ENCODE measurements around the gene ARHGAP32.

Gene ARHGAP32

DNA sequence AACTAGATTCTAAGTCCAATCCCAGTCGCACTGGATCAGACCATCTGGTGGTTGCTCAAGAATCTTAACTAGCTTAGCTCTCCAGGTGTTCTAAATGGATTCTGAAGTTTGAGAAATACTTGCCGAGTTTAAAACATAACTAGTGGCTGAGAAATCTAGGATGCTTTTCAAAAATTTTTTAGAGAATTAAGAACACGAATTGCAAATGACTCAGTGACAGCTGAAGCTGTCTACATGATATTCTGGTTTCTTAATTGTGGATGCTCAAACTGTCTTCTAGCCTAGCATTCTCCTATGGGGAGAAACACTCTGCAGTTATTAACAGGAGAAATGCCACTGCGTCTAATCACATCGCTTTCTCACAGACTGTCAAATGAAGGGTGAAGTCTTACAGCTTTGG lies 229.2 kb downstream of the ARHGAP32 start:
- DNase-seq (ENCODE audit: low read depth in 1 of 2, low spot score in 1 of 2) = no peak

DNA sequence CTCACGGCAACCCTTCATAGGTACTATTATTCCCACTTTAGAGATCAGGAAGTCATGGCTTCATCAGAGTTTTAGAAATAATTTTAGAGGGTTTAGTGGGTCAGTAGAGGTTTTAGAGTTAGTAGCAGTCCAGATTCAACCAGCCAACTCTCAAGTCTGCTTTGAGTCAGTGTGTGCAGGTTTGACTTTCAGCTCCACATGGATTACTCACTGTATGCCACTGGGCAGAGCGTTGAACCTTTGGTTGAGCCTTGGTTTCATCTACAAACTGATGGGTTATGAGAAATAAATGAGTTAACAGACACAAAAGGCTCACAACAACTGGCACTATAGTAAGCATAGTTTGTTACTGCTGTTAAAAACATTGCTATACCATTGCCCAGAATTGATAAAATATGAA lies 230.5 kb downstream of the ARHGAP32 start:
- DNase-seq (ENCODE audit: low read depth in 1 of 2, low spot score in 1 of 2) = no peak

DNA sequence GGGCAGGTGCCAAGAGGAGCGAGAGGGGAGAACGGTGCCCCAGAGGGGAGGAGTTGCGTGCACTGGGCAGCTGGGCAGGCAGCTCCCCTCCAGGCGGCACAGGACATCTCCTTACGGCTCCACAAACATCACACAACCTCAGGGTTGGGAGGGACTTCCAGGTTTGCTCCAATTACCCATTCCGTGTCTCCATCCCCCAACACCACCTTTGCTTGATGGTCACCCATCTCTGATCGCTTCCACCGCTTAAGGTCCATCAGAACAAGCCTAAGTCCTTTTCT lies 235.0 kb downstream of the ARHGAP32 start:
- no peak for DNase-seq (ENCODE audit: low read depth in 1 of 2, low spot score in 1 of 2)

DNA sequence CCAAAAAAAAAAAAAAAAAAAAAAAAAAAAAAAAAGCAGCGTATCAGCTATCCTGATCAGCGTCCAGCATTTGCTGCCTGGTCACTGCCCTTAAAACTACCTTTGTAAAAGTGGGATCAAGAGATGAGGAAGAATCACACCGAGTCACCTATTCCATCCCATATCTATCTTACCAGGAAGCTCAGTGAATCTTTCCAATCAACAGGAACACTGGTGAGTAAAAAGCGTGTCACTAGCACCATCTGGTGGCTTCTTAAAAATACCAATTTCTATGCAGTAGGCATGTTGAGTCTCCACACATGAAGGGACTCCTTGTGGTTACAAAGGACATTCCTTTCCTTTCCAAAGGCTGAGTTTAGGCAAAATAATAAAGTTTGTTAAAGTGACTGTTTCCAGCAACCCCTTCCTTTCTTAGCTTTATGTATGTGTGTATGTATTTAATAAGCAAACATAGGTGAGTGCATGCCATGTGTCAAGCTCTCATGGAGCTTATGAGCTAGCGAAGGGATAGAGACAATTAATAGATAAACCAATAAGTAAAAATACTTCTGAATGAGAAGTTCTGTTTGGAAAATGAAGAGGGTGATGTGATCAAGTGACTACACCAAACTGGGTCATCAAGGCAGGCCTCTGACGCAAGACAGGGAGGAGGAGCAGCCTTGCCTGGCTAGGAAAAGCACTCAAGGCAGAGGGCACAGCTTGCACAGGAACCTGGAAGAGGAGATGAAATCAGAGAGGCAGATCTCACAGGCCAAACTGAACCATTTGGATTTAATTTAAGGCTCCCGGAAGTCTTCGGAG lies 235.5 kb downstream of the ARHGAP32 start:
- no peak for DNase-seq (ENCODE audit: low read depth in 1 of 2, low spot score in 1 of 2)

DNA sequence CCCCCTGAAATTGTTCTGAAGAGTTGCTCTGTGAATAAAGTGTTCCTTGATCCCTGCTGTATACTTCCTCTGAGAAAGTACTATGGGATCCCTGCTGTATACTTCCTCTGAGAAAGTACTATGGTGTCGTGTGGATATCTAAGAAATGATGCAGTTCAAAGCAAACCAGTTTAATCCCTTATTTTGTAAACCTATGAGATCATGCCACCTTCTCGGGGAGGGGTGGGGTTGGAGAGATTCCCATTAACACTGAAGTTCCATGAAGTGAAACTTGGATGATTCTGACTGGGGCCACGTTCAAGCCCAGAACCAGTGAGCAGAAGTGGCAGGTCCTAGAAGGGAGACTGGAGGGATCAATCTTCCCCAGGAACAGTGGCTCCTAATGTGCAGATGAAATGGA lies 236.5 kb downstream of the ARHGAP32 start:
- no peak for DNase-seq (ENCODE audit: low read depth in 1 of 2, low spot score in 1 of 2)

DNA sequence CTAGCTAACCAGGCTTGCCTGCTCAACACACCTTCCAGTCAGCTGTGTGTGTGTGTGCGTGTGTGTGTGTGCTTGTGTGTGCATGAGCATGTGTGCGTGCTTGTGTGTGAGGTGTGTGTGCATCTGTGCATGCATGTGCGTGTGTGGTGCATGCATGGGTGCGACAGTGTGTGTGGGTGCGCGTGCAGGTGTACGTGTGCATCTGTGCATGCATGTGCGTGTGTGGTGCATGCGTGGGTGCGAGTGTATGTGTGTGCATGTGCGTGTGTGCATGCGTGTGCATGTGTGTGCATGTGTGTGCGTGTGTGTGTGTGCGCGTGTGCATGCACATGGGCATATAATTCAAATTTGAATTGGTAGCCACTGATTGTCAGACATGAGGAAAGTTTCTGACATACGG lies 239.0 kb downstream of the ARHGAP32 start:
- DNase-seq (ENCODE audit: low read depth in 1 of 2, low spot score in 1 of 2) = no peak

DNA sequence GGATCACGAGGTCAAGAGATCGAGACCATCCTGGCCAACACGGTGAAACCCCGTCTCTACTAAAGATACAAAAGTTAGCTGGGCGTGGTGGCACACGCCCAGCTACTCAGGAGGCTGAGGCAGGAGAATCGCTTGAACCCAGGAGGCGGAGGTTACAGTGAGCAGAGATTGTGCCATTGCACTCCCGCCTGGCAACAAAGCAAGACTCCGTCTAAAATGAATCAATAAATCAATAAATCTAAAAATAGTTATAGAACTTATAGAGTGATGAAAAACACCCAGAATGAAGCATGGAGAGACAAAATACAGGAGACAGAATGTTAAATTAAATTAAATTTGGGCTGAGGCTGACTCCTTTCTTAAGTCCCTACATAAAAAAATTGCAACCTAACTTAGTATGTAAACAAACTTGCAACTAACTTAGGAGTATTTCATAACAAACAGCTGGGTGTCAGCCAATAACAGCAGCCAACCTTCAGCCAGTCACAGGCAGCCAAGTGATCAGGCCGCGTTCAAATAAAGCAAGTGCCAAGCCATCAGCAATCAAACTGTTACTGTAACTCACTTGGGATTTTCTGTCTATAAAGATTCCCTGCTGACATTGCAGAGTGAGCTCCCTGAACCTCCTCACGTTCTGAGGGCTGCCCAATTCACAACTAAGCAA lies 242.2 kb downstream of the ARHGAP32 start:
- no peak for DNase-seq (ENCODE audit: low read depth in 1 of 2, low spot score in 1 of 2)

DNA sequence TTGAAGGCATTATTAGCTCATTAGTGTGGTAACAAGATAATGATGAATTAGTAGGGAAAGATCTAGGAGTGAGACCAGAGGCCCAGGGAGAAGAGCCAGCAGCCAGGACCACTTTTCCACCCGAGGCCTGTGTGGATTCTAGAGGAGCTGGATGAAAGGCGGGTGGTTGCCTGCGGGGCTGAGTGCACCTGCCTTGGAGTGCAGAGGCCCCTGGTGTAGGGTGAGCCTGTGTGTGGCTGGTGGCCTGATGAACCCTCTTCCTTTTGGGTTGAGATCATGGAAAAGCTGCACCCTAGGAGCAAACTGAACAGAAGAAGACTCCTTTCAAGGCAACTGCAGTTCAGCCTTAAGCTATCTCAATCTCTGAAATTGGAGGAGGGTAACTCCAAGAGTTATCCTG lies 243.5 kb downstream of the ARHGAP32 start:
- DNase-seq (ENCODE audit: low read depth in 1 of 2, low spot score in 1 of 2) = no peak

DNA sequence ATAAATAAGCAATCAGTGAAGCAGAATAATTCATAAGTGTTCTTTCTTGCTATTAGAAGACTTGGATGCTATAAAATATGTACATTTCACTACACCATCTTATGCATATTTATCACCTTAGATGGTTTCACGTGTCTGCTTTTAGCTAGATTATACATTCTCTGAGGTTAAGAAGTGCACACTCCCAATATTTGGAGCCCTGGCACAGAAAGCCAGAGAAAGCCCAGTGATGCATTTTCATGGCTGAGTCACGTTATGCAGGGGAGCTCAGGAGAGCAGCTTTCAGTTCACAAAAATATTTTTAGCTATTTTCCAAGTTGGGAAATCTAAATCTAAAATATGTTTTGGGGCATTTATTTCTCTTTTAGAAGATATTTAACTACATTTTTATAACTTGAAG lies 244.4 kb downstream of the ARHGAP32 start:
- DNase-seq (ENCODE audit: low read depth in 1 of 2, low spot score in 1 of 2) = no peak

DNA sequence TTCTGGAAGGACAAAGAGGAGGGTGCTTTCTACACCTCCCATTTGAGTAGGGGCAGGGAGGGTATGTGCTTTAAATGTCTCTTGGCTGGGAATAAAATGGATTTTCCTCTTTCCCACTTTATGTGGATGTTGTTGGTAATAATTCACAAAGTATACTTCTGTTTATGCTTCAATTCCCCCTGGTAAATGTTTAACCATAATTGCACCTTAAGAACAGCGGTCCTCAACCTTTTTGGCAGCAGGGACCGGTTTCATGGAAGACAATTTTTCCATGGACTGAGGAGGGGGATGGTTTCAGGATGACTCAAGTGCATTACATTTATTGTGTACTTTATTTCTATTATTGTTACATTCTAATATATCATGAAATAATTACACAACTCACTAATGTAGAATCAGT lies 245.5 kb downstream of the ARHGAP32 start:
- DNase-seq (ENCODE audit: low read depth in 1 of 2, low spot score in 1 of 2) = no peak

DNA sequence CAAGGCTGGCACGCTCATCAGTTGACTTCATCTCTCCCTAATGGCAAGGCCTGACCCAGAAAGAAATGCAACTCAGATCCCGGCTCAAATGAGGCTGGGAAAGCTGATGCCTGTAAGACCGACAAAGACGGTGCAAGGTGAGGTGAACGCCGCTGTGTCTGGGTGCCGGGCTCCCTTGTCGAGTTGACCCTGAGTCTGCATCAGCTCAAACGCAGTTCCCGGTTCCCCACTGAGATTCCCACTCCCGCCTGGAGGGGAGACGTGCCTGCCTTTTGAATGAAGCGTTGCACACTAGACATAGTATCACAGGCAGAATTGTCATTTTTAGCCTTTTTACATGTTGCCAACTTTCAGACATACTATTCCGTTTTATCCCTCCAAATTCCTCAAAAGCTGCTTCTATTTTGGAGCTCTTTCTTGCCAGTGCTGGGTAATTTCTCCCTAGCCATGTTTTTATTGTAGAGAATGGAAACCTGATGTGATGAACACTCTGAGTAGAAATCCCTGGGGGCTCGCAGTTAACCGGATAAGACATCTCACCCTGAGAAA lies 248.6 kb downstream of the ARHGAP32 start:
- no peak for DNase-seq (ENCODE audit: low read depth in 1 of 2, low spot score in 1 of 2)

DNA sequence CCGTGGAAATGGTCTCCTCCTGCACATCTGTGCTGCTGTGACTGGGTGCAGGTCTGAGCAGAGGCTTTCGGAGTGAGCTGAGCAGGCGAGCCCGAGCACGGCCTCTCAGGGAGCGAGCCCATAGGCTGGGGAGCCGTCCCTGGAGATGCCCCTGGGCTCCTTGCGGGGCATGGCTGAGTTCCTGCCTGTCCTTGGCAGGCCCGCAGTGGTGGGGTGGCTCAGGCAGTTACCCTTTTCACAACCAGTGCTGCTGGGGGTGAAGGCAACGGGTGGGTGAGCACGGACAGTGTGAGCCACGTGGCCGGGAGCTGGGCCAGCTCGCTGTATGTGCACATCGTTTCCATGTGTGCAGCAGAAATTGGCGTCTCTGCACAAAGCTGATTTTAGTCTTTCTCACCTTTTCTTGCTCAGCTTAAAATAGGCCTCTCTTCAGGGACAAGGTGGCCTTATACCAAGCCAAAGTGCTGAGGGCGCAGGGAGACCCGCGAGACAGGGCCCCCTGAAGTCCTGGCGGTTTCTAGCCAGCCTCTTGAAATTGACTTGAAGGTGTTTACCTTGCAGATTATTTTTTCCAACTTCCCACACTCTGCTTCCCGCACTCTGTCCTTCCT lies 249.2 kb downstream of the ARHGAP32 start, which contains the start of gene TP53AIP1:
TP53AIP1 (minus strand) TSS at position 55 of the 611 bp plus-strand sequence. CDS start 5,053 bp downstream, outside the sequence.
- no peak for DNase-seq (ENCODE audit: low read depth in 1 of 2, low spot score in 1 of 2)

DNA sequence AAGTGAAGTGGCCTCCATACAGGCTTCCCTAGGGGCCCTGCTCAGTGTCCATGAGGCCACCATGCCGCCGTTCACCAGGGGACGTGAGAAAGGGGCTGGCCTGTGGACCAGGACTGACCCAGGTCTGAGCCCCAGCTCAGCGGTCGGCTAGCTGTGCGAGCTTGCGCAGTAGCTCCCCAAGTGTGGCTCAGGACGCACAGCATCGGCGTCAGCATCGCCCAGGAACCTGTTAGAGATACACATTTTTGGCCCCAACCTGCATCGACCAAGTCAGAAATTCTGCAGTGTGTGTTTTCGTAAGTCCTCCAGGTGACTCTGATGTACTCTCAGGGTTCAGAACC lies 249.9 kb downstream of the ARHGAP32 start:
- DNase-seq (ENCODE audit: low read depth in 1 of 2, low spot score in 1 of 2) = no peak

DNA sequence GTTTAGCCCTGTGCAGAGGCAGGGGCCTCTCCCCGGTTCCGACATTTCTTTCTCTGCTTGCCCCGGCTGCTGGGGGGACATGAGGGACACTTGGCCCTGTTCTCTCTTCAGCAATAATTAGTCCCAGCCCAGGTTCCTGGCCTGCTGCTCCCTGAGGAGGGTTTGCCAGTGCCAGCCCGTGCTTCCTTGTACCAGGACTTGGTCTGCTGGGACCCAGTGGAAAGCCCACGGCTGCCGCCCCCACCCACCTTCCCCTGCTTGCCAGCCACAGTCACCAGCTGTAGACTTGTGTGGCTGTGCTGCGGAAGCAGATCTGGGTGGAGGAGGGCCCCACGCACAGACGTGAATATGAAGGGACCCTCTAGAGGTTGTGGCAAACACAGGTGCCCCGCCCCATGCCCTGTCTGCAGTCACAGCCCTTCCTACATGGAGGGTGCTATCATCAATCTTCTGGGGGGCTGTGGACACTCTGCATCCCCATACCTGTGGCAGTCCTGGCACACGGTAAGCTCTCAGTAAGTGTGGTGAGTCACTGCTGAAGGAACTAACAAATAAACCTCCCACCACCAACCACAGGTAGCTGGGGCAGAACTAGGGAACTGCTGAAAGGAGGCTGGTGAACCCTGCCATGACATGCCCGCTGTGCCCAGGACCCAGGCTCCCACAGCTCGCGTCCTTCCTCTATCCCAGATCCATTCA lies 250.4 kb downstream of the ARHGAP32 start:
- DNase-seq (ENCODE audit: low read depth in 1 of 2, low spot score in 1 of 2) = no peak

DNA sequence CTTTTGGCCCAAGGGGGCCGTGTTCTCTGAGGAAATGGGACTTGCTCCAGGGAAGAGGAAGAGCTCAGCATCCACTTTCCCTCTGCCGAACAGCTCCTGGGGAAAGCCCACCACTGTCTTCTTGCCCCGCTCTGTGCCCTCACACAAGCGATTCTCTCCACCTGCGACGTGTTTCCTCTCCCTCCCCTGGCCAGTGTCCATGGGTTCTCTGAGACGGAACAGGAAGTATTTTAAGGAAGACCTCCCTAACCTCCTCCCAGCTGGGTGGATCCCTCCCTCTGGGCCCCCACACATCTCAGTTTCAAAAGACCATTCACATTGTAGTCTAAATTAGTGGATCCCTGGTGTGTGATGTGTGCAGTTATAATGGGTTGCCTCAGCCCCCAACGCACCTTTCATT lies 251.0 kb downstream of the ARHGAP32 start:
- DNase-seq (ENCODE audit: low read depth in 1 of 2, low spot score in 1 of 2) = no peak

DNA sequence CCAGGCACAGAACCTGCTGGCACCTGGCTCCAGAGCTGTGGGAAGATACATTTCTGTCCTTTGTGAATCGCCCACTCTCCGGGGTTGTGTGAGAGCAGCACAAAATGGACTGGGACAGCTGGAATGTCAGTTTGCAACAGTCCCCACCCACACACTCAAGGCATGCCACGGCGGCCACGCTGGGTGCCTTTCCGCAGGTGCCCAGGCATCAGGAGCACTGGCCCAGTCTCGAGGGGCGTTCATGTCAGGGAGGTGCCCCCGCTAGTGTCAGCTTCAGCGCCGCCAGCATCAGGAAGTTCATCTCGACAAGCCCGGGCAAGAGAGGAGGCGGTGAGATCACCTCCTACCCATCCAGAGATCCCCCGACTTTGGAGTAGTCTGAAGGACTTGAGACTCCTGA lies 251.5 kb downstream of the ARHGAP32 start:
- DNase-seq (ENCODE audit: low read depth in 1 of 2, low spot score in 1 of 2) = no peak

DNA sequence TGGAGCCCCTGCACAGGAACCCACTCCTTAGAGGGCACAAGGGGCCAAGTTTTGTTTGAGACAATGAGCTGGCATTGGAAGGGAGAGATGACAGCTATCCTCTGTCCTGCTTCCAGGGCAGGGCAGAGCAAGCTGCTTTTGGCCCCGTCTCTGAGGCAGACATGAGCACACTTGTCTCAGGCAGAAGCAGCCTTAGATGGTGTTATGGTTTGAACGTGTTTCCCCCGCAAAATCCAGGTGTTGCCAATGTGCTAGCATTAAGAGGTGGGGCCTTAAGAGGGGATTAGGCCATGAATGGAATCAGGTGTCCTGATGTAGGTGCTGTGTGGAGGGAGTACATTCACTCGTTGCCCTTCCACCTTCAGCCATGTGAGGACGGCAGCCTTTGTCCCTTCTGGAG lies 252.0 kb downstream of the ARHGAP32 start:
- no peak for DNase-seq (ENCODE audit: low read depth in 1 of 2, low spot score in 1 of 2)

DNA sequence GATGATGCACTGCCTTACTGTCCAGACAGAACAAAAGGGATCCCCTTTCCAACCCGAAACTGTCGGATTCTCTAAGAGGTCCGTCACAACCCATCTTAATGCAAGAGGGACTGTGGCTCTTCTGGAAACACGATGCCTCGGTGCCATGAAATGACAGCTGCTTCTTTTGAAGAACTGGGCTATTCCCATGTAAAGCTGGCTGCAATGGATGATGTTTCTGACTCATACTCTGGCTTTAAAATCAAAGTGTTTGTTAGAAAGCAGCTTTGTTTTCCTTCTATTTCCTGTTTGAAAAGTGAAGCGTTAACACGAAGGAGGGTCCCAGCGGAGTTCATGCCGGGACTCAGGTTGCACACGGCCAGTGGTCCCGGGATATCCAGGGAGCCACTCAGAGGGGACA lies 252.5 kb downstream of the ARHGAP32 start:
- DNase-seq (ENCODE audit: low read depth in 1 of 2, low spot score in 1 of 2) = no peak

DNA sequence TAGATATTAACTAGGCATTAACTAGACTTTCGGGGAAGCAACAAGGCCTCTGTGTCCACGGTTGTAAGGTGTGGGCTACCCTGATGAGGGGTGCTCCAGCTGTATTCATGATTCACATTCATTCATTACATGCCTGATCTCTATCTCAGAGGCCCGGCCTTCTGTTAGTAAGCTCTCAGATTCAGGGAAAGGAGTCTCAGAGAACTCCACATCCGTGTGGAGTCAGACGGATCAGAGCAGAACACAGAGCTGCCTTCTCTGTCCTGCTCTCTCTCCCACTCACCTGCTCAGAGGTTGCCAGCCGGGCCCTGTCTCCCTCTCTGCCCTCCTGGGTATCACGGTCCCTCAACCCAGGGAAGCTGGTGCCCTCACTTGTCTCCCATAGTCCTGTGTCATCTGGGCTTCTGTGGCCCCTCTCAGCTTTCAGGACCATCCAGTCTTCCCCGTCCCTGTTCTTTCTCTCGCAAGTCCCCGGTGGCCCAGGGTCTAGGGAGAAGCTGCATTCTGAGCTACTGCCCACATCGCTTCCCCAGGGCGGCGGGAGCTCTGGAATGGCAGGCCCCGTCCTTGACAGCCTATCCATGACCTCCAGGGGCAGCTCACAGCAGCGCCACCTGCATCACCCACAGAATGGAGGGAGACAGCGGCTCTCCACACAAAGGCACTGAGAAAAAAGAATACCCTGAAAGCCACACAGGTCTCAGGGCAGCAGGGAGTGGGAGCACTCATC lies 253.8 kb downstream of the ARHGAP32 start:
- no peak for DNase-seq (ENCODE audit: low read depth in 1 of 2, low spot score in 1 of 2)

DNA sequence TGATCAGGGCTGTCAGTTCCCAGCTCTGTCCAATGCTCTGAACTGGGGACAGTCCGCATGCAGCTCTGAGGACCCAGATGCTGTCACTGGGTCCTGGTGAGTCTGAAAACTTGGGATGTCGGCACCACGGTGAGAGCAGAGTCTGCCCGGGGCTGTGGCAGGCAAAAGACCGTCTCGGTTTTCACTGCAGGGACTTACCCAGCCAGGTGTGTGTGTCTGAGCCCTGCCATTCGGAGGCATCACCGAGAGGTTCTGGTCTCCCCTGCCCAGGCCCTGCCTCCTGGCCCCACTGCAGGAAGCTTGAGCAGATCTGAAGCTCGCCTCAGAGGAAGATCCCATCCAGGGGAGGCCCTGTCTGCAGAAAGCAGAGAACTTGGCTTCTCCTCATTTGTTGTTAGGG lies 254.6 kb downstream of the ARHGAP32 start:
- no peak for DNase-seq (ENCODE audit: low read depth in 1 of 2, low spot score in 1 of 2)

DNA sequence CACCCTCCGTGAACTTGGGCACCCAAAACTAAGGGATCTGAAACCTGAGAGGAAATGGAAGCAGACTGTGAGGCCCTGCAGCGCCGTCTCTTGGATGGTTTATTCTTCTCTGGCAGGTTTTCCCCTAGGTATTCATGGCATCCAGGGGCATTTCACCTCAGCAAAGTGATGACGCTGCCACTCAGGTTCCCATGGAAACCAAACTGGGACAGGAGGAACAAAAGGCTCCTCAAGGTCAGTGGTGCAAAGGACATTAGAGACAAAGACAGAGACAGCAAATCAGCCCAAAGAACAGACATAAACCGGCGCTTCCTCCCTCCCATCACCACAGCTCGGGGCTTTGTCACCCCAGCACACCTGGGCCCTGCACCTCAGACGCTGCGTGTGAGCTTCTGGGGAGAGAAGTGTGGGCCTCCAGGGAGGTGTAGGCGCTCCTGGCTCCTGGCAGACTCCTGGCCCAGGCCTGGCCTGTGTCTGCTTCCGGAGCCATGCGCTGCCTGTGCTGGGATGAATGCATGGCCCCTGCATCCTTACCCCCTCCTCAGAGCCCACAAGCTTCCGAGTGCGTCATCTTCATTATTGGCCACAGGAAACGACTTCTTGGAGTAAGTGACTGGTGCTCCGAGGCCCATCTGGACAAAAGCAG lies 255.4 kb downstream of the ARHGAP32 start:
- DNase-seq (ENCODE audit: low read depth in 1 of 2, low spot score in 1 of 2) = no peak
